Adrenal gland (tissue), 5 donors: ENCODE measurements around the gene MED12L.

ENCODE experiments used
- POLR2A ChIP-seq, 2 donors: fragments of 450-650 bp; IDR thresholded peaks; one replicate each; pipeline ENCODE4 v1.6.1; 2017; ENCODE audit warnings: antibody characterized with exemption in 2 of 2, mild to moderate bottlenecking in 2 of 2, moderate library complexity in 1 of 2
- TF ChIP-seq, protein P1 (sequence below), 6 experiments: fragments of 450-650 bp in 4 of 6; fragments of 200-600 bp in 2 of 6; sonication (generic) in 1 of 6; IDR thresholded peaks; 1 replicate in 5 of 6; 2 replicates in 1 of 6; pipeline versions ENCODE4 v1.5.1 to v1.8.0; 2016 to 2021; ENCODE audit warnings: antibody characterized with exemption in 6 of 6, mild to moderate bottlenecking in 2 of 6, moderate library complexity in 1 of 6
- donor health status: DM: no; HTN: no; CAD: no.

DNA sequence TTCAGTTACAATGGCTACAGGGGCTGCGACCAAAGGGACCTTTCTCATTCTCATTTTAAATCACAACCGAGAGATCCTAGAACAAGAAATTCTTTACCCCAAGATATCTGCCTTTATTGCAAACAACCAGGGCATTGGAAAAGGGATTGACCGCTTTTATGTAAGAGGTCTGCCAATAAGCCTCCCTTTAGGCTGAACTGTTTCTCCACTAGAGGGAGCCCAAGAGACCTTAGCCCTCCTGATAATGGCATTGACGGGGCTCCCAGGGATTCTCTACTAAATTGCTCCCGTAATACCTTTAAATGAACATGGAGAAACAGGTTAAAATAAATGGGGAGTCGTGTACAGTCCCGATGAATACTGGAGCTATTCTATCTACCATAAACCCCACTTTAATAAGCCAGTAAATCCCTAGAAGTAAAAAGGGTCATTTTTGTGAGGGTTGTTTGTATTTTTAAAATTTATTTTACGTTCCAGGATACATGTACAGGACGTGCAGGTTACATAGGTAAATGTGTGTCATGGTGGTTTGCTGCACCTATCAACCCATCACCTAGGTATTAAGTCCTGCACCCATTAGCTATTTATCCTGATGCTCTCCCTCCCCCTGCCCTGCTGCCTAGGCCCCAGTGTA lies 382.9 kb downstream of the MED12L start:
- no peak for TF ChIP-seq POLR2A (IDR thresholded peaks at IDR 0.05)
- TF ChIP-seq, protein P1, sequence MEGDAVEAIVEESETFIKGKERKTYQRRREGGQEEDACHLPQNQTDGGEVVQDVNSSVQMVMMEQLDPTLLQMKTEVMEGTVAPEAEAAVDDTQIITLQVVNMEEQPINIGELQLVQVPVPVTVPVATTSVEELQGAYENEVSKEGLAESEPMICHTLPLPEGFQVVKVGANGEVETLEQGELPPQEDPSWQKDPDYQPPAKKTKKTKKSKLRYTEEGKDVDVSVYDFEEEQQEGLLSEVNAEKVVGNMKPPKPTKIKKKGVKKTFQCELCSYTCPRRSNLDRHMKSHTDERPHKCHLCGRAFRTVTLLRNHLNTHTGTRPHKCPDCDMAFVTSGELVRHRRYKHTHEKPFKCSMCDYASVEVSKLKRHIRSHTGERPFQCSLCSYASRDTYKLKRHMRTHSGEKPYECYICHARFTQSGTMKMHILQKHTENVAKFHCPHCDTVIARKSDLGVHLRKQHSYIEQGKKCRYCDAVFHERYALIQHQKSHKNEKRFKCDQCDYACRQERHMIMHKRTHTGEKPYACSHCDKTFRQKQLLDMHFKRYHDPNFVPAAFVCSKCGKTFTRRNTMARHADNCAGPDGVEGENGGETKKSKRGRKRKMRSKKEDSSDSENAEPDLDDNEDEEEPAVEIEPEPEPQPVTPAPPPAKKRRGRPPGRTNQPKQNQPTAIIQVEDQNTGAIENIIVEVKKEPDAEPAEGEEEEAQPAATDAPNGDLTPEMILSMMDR (IDR thresholded peaks at IDR 0.05): peak; percentile 63 to 89 (median 76)
